KMS-11 (cell line): Measurements from ENCODE around the gene EIF2B5.
A peak's percentile ranks its signal among the peaks of the same experiment; 100 is the strongest.

Source experiments
- H2AFZ ChIP-seq: fragments of 200-600 bp; sonication (generic); 2 replicates; pipeline ENCODE4 v1.6.1; 2016; ENCODE audit warnings: antibody characterized with exemption, mixed run types, low read depth
- H3K27ac ChIP-seq: fragments of 200-600 bp; sonication (generic); 2 replicates; pipeline ENCODE4 v1.6.1; 2016; ENCODE audit warnings: mild to moderate bottlenecking, mixed run types
- H3K27me3 ChIP-seq: fragments of 200-600 bp; sonication (generic); 2 replicates; pipeline ENCODE4 v1.6.1; 2017; ENCODE audit warnings: mild to moderate bottlenecking, low read depth, mixed run types, moderate library complexity; ENCODE audit not compliant: insufficient read depth
- H3K36me3 ChIP-seq: fragments of 200-600 bp; sonication (generic); 2 replicates; pipeline ENCODE4 v1.6.1; 2017; ENCODE audit warnings: mild to moderate bottlenecking, mixed run types; ENCODE audit not compliant: insufficient read depth
- H3K4me1 ChIP-seq: fragments of 200-600 bp; sonication (generic); 2 replicates; pipeline ENCODE4 v1.6.1; 2016; ENCODE audit warnings: mild to moderate bottlenecking, low read depth, mixed run types; ENCODE audit not compliant: poor library complexity, severe bottlenecking
- H3K4me2 ChIP-seq: fragments of 200-600 bp; sonication (generic); 2 replicates; pipeline ENCODE4 v1.7.0; 2016; ENCODE audit warnings: mild to moderate bottlenecking, mixed run types
- H3K4me3 ChIP-seq: fragments of 200-600 bp; sonication (generic); IDR thresholded peaks from 2 replicates; pipeline ENCODE4 v1.6.1; 2017; ENCODE audit warnings: low read depth, low read length, mixed read lengths; ENCODE audit not compliant: insufficient read depth
- H3K79me2 ChIP-seq: fragments of 200-600 bp; sonication (generic); 2 replicates; pipeline ENCODE4 v1.6.1; 2016; ENCODE audit warnings: low read depth, mixed run types; ENCODE audit not compliant: insufficient read depth
- H3K9ac ChIP-seq: fragments of 200-600 bp; sonication (generic); 2 replicates; pipeline ENCODE4 v1.6.1; 2016; ENCODE audit warnings: mild to moderate bottlenecking, mixed run types
- H4K20me1 ChIP-seq: fragments of 200-600 bp; sonication (generic); 2 replicates; pipeline ENCODE4 v1.6.1; 2016; ENCODE audit warnings: mild to moderate bottlenecking, mixed run types; ENCODE audit not compliant: insufficient read depth
- TF ChIP-seq, protein P1 (sequence below): fragments of 200-600 bp; sonication (generic); conservative IDR thresholded peaks from 2 replicates; pipeline ENCODE4 v1.6.1; 2017; ENCODE audit warnings: low read depth, mild to moderate bottlenecking, antibody characterized with exemption, low read length, moderate library complexity, mixed read lengths

Gene EIF2B5

DNA sequence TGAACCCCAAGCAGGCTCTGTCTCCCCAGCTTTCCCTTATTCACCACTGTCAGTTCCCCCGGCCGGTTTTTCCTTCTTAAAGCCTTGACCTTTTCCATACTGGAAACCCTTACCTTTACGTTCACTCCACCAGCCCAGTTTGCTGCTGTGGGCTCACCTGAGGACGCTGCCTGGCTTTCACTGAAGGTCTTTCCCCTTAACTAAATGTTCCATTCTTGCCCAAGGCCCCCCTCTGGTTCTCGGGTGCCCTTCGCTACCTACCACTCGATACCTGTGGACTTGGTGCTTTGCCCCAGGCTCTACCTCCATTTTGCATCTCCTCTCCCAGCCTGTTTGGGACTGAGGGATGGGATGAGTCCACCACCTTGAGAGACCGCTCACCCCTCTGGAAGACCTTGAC, 40.3 kb downstream of the EIF2B5 start:
- Histone ChIP-seq H3K4me3 (peak overlapping the region; percentile 87), H3K36me3 (peaks cover 3% of the 10 kb centered on the region; the same call in 1 of the 2 replicates), H3K4me2 (peak overlapping the region; percentile 98), H3K27ac (no peak overlapping the region), H3K79me2 (peaks cover 18% of the 10 kb centered on the region), H4K20me1 (no peaks in the 10 kb centered on the region), H3K27me3 (no peaks in the 10 kb centered on the region), H2AFZ (peak overlapping the region; percentile 93; the same call in 1 of the 2 replicates), H3K4me1 (peaks cover 17% of the 10 kb centered on the region), H3K9ac (peak overlapping the region; percentile 80; the same call in 1 of the 2 replicates)
- TF ChIP-seq, protein P1, sequence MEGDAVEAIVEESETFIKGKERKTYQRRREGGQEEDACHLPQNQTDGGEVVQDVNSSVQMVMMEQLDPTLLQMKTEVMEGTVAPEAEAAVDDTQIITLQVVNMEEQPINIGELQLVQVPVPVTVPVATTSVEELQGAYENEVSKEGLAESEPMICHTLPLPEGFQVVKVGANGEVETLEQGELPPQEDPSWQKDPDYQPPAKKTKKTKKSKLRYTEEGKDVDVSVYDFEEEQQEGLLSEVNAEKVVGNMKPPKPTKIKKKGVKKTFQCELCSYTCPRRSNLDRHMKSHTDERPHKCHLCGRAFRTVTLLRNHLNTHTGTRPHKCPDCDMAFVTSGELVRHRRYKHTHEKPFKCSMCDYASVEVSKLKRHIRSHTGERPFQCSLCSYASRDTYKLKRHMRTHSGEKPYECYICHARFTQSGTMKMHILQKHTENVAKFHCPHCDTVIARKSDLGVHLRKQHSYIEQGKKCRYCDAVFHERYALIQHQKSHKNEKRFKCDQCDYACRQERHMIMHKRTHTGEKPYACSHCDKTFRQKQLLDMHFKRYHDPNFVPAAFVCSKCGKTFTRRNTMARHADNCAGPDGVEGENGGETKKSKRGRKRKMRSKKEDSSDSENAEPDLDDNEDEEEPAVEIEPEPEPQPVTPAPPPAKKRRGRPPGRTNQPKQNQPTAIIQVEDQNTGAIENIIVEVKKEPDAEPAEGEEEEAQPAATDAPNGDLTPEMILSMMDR = no peak

DNA sequence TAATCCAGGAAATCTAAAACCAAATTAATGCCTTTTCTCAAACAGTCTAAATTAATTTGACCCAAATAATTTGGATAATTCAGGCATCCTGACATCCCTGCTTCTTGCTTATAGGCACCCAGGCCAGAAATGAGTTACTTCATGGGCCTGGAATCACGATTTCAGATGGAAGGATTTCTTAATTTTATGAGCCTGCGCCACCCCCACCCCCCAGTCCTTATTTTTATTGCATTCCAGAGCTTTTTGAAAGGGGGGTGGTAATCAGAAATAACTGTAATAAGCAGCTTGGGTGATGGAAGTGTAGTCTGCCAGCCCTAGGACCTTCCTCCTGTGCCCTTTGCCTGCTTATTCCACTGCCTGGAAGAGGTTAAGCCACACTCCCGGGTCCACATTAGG, 40.8 kb downstream of the EIF2B5 start:
- TF ChIP-seq, protein P1 = no peak
- H3K79me2 ChIP-seq = peaks cover 18% of the 10 kb centered on the region
- H3K4me2 ChIP-seq = peak overlapping the region; percentile 98
- H3K4me3 ChIP-seq = peak overlapping the region; percentile 65
- H3K36me3 ChIP-seq = peaks cover 3% of the 10 kb centered on the region; the same call in 1 of the 2 replicates
- H2AFZ ChIP-seq = no peak overlapping the region
- no peak overlapping the region; the same call in 1 of the 2 replicates for H3K9ac ChIP-seq
- H3K27ac ChIP-seq = no peak overlapping the region
- no peaks in the 10 kb centered on the region for H4K20me1 ChIP-seq
- no peaks in the 10 kb centered on the region for H3K27me3 ChIP-seq
- H3K4me1 ChIP-seq = peaks cover 17% of the 10 kb centered on the region

DNA sequence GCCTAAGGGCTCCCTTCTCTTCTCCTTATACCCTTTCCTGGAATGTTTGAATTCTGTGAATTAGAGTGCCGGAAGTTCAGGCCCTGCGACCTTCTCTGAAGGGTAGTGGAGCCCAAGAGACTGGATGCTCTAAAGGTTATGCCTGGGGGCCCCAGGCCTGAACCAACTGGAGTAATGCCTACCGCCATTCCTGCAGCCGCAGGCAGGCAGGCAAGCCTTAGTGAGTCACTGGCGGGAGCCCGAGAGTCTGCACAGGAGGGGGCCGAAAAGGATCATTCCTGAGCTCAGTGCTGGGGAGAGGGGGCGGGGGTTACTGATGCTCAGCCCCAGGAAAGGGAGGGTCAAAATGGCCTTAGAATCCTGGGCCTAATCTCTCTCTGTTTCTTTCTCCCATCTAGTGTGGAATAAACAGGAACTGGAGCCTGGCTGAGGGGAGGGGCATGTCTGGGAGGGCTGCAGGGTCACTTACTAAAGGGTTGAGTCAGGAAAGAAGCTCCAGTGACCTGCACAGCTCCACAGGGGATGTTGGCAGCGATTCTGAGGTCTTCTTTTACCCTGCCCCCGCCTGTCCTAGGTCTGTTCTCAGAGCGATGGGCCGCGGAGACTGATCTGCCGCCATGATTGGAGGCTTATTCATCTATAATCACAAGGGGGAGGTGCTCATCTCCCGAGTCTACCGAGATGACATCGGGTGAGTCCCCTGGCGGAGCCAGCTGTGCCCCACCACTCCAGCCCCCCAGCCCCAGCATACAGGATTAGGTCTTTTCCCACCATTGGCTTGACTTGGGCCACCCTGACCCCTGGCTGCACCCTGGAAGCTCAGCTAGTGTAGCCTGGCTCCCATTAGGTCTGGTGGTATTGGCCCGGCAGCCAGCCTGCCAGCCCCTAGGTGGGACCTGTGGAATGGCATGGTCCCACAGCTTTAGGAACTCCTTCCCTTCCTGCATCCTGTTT, 41.5 kb downstream of the EIF2B5 start:
- peaks cover 3% of the 10 kb centered on the region; the same call in 1 of the 2 replicates for H3K36me3 ChIP-seq
- TF ChIP-seq, protein P1 = no peak
- no peak overlapping the region for H2AFZ ChIP-seq
- peaks cover 18% of the 10 kb centered on the region for H3K79me2 ChIP-seq
- H3K9ac ChIP-seq = no peak overlapping the region
- H4K20me1 ChIP-seq = no peaks in the 10 kb centered on the region
- H3K4me1 ChIP-seq = peaks cover 17% of the 10 kb centered on the region
- H3K4me2 ChIP-seq = peak overlapping the region; percentile 98; the same call in 1 of the 2 replicates
- H3K4me3 ChIP-seq = no peak overlapping the region
- no peak overlapping the region for H3K27ac ChIP-seq
- no peaks in the 10 kb centered on the region for H3K27me3 ChIP-seq

DNA sequence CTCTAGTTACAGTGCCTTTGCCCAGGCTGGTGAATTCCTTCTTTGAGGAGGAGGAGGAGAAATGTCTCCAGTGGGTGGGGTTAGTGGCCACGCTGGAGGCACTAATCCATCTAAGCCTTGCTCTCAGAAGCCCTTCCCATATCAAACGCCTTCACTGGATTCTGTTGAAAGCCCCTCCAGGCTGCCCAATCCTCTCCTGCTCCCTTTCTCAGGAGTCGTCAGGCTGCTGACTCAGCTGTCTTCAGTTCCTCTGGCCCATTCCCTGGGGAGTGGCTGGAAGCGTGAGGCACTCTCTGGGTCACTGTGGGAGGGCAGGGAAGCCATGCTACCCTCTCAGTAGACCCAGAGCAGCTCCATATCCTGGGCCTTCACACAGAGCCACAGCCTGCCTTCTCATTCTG, 42.2 kb downstream of the EIF2B5 start:
- H3K79me2 ChIP-seq = peaks cover 18% of the 10 kb centered on the region
- H3K36me3 ChIP-seq = peaks cover 9% of the 10 kb centered on the region; the same call in 1 of the 2 replicates
- H4K20me1 ChIP-seq = no peaks in the 10 kb centered on the region
- no peak overlapping the region; the same call in 1 of the 2 replicates for H3K4me2 ChIP-seq
- H3K9ac ChIP-seq = no peak overlapping the region
- H3K4me1 ChIP-seq = peaks cover 17% of the 10 kb centered on the region
- TF ChIP-seq, protein P1 = no peak
- no peak overlapping the region for H3K4me3 ChIP-seq
- no peaks in the 10 kb centered on the region for H3K27me3 ChIP-seq
- no peak overlapping the region for H3K27ac ChIP-seq
- no peak overlapping the region for H2AFZ ChIP-seq
